COLO668 (cell line): ENCODE measurements around the gene EVI5L.
"Not testable (repeated sequence)": the region's sequence is repeated elsewhere in the genome, so short reads cannot be mapped to it uniquely, and the experiment has no call there.

ENCODE experiments used
- DNase-seq: peaks from one replicate; lab custom pipeline; 2025; ENCODE audit not compliant: unreplicated experiment; lab: John Stamatoyannopoulos, UW

EVI5L gene

DNA sequence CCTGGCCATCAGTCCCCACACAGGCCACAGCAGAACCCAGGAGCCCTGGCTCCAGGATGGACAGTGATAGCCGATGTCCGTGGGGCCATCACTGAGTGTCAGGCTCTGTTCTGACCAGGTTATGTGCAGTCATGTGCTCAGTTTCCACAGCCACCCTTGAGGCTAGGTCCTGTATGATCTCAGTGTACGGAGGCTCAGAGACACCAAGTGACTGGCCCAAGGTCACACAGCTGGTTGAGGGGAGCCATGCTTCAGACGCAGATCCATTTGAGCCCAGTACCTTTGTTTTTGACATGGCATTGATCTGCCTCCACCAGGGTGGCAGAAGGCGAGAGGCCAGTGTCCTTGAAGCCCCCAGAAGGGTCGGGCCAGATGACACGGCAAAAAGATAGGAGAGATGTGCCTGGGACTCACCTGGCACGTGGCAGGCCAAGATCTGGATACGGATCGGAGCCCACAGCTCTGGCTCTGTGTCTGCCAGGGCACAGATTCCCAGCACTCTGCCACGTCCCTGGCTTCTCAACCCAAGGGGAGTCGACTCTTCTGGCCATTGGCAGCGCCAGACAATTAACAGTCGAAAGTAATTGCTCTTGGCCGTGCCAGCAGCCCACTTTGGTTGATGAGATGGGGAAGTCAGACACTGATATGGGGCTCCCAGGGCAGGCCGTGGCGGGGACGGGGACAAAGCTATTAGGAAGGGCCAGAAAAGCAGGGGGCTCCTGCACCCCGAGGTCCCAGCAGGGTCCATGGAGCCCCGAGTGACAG, 15.6 kb downstream of the EVI5L start:
- DNase-seq = no peak

GRCh38 chr19:7846155-7846646, 16.2 kb downstream of the EVI5L start:
- no peak for DNase-seq

DNA sequence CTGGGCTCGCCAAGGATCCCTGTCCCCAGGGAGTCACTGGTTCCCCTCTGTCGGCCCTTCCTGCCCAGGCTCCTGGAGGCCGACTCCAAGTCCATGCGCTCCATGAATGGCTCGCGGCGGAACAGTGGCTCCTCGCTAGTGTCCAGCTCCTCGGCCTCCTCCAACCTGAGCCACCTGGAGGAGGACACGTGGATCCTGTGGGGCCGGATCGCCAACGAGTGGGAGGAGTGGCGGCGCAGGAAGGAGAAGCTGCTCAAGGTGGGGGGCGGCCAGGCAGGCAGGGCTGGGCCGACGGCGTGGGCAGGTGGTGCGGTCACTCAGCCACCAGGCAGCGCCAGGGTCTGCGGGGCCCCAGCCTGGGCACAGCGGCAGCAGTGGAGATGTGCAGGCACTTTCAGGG, 17.6 kb downstream of the EVI5L start:
- no peak for DNase-seq

DNA sequence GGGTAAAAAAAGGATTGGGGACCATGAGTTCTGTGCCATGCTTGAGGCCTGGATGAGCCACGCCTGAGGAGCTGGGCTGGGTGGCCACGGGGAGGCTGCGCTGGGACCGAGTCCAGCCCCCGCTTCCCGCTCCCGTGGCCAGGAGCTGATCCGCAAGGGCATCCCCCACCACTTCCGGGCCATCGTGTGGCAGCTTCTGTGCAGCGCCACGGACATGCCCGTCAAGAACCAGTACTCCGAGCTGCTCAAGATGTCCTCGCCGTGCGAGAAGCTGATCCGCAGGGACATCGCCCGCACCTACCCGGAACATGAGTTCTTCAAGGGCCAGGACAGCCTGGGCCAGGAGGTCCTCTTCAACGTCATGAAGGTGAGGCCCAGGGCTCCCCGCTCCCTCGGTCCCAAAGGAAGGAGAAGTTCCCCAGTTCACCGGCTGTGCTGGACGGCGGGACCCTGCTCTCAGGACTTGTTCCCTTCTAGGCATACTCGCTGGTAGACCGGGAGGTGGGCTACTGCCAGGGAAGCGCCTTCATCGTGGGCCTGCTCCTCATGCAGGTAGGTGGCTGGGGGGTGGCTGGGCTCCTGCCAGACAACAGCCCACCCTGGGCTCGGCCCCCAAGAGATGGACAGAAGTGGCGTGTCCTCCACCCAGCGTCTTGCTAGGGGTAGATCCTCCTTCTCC, 18.9 kb downstream of the EVI5L start:
- DNase-seq = no peak

DNA sequence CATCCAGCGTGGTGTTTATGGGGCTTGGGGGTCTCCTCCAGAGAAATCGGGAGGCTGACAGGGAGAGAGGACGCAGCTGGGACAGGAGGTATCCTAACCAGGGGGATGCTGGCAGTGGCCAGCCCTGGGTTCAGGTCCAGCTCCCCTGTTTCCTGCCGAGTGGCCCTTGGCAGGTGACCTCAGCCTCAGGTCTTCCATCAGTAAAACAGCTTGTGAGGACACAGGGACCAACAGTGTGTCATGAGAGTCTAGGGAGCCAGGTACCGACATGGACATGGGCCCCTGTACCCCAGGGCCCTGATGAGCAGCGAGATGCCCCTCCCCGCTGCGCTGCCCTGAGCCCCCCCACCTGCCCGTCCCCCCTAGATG, 19.6 kb downstream of the EVI5L start:
- DNase-seq = no peak

DNA sequence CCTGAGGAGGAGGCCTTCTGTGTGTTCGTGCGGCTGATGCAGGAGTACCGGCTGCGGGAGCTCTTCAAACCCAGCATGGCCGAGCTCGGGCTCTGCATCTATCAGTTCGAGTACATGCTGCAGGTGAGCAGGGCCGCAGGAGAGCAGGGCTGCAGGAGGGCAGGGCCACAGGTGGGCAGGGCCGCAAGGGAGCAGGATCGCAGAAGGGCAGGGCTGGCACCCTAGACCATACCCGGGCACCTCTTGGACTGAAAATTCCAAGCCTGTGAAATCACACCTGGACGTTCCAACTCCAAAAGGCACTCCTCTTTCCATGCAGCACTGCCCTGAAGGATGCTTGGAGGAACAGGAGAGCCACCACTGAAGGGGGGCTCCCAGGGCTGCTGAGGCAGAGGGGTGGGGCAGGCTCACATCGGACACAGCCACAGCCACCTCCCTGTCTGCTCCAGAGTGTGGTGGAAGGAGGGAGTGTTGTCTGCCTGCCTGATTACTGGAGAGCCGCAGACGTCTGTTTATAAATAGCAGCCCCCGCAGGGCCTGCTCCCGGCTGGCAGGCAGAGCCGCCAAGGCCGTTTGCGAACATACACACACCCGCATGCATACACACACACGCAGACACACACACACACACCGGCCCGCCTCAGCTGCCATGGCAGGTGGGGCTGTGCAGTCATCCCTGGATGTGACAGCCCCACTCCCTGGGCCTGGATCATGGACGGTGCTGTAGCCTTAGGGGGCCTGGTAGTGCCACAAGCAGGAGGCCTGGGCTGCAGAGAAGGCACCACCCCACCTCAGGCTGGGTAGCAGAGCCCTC, 20.2 kb downstream of the EVI5L start:
- DNase-seq = no peak

- DNase-seq = no peak
These were observed 21.1 kb downstream of the EVI5L start for GRCh38 chr19:7850945-7851622.

GRCh38 chr19:7851623-7852500, 21.8 kb downstream of the EVI5L start:
- DNase-seq = no peak

GRCh38 chr19:7852851-7853769, 23.1 kb downstream of the EVI5L start:
- peak; percentile 97 for DNase-seq

DNA sequence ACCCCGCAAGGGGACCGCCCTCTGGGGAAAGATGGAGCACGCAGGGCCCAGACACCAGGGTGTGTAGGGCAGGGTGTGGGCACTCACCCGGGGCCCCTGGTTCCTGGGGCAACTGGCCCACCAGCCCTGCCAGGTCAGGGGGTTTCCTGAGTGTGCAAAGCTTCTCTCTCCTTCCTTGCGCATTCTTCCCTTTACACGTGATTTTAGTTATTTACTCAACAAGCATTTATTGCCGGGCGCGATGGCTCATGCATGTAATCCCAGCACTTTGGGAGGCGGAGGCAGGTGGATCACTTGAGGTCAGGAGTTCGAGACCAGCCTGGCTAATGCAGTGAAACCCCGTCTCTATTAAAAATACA, 23.7 kb downstream of the EVI5L start:
- DNase-seq = no peak

GRCh38 chr19:7855426-7856108, 25.5 kb downstream of the EVI5L start:
- no peak for DNase-seq

- DNase-seq = no peak
These were observed 26.1 kb downstream of the EVI5L start for GRCh38 chr19:7856109-7856591.

DNA sequence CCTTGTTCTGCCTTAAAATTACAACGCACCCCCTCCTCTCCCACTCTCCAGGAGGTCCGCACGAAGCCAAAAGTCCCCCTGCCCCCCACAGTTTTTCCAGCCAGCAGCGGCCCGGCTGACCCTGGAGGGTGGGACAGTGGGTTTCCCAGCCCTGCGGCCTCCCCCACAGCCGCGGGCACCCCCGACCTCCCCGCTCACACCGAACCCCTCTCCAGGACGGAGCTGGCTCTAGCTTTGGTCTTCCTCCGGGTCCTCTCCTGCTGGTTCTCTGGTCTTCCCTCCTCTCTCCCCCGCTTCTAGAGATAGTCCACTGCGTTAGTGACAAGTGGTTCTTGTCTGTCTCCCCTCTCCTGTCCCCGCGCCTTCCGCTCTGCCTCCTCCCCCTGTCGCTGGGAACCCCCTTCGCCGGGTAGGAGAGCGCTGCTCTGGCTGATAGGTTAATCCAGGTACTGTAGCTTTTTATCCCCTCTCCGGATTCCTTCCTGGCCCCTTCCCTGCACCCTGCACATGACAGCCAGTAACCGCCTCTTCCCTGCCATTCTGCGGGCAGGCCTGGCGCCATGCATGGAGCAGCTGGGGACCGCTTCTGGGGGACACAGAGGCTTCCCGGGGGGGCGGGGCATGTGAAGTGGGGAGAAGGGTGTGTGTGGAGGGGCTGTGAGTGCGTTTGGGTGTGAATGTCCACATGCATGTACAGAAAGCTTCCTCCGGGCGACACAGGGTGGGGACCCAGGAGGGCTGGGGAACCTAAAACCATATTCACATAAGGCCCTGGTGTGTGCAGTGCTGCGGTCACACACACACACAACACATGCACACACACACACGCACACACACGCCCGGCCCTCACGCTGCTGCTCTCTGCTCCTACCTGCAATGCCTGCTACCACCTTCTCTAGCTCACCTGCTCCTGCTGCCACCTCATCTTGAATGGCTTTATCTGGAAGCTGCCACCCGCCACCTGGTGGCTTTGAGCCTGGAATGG, 27.0 kb downstream of the EVI5L start:
- no peak for DNase-seq

DNA sequence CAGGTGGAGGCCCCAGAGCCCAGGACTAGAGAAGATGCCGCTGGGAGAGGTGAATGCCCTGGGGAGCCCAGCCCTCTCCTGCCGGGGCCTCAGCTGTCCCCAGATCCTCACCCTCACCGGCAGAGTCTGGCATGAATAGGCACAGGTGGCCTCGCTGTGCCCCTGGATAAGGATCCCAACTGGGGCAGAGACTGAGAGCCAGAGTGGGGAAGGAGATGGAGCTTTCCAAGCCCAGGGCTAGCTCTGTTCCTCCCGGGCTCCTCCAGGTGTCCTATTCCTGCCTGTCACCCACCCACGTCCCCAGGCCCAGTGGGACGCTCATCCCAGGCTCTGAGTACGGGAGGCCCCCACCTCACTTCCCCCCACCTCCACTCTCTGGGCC, 27.7 kb downstream of the EVI5L start:
- no peak for DNase-seq

- no peak for DNase-seq
These were observed 28.2 kb downstream of the EVI5L start for GRCh38 chr19:7858109-7858770.

DNA sequence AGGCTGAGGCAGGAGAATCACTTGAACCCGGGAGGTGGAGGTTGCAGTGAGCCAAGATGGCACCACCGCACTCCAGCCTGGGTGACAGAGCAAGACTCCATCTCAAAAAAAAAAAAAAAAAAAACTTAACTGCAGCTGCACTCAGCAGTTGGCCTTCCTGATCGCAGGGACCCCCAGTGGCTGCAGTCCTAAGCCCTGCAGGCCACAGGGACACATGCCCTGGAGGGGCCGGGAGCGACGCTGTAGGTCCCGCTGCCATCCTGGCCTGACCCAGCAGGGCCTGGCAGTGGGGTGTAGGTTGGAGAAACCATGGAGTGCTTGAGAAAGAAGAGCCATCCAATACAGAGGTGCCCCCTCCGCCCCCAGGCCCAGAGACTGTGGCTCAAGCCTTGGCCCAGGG, 29.1 kb downstream of the EVI5L start:
- DNase-seq = not testable (repeated sequence)
